H9 (cell line): ENCODE results near the gene NLE1. TPM values are rescaled to one million over a fixed set of nuclear protein-coding genes. Genes with fewer than 3 reads are reported as not detected.

ENCODE experiments used
- DNase-seq: peaks from one replicate; pipeline ENCODE4 v3.0.0-alpha.2; 2017
- H2AFZ ChIP-seq: one replicate; pipeline ENCODE4 v1.6.1; 2013; ENCODE audit warnings: mild to moderate bottlenecking, low read length, control low read depth, moderate library complexity
- H2AK5ac ChIP-seq: 2 replicates; pipeline ENCODE4 v1.6.1; 2013; ENCODE audit warnings: low read length, control low read depth, mixed read lengths; ENCODE audit not compliant: insufficient read length
- H2BK120ac ChIP-seq: one replicate; pipeline ENCODE4 v1.6.1; 2013; ENCODE audit warnings: low read depth, mild to moderate bottlenecking, low read length, control low read depth, inconsistent platforms; ENCODE audit not compliant: poor library complexity, severe bottlenecking
- H2BK12ac ChIP-seq: 2 replicates; pipeline ENCODE4 v1.6.1; 2013; ENCODE audit warnings: low read length, control low read depth, mixed read lengths, low read depth; ENCODE audit not compliant: insufficient read length
- H2BK15ac ChIP-seq: 2 replicates; pipeline ENCODE4 v1.6.1; 2013; ENCODE audit warnings: low read depth, low read length, control low read depth
- H2BK20ac ChIP-seq: one replicate; pipeline ENCODE4 v1.6.1; 2013; ENCODE audit warnings: low read depth, mild to moderate bottlenecking, low read length, control low read depth, inconsistent platforms; ENCODE audit not compliant: poor library complexity, severe bottlenecking
- H2BK5ac ChIP-seq: 2 replicates; pipeline ENCODE4 v1.6.1; 2013; ENCODE audit warnings: low read length, control low read depth, mixed read lengths; ENCODE audit not compliant: insufficient read length
- H3K14ac ChIP-seq: 2 replicates; pipeline ENCODE4 v1.6.1; 2013; ENCODE audit warnings: low read length, control low read depth; ENCODE audit not compliant: insufficient read depth
- H3K18ac ChIP-seq: 2 replicates; pipeline ENCODE4 v1.6.1; 2013; ENCODE audit warnings: low read depth, mild to moderate bottlenecking, mixed read lengths, low read length, control low read depth; ENCODE audit not compliant: insufficient read length
- H3K23ac ChIP-seq: 2 replicates; pipeline ENCODE4 v1.6.1; 2013; ENCODE audit warnings: low read length, control low read depth, mixed read lengths, low read depth; ENCODE audit not compliant: insufficient read length
- H3K23me2 ChIP-seq: 2 replicates; pipeline ENCODE4 v1.6.1; 2013; ENCODE audit warnings: low read depth, mild to moderate bottlenecking, mixed read lengths, low read length, control low read depth; ENCODE audit not compliant: insufficient read length, poor library complexity, severe bottlenecking
- H3K27ac ChIP-seq: 2 replicates; pipeline ENCODE4 v1.5.1; 2013; ENCODE audit warnings: low read length, control low read depth, mixed read lengths, low read depth; ENCODE audit not compliant: insufficient read length
- H3K27me3 ChIP-seq: 2 replicates; pipeline ENCODE4 v1.6.1; 2013; ENCODE audit warnings: low read length, control low read depth, inconsistent platforms; ENCODE audit not compliant: insufficient read depth
- H3K4ac ChIP-seq: 2 replicates; pipeline ENCODE4 v1.6.1; 2013; ENCODE audit warnings: low read depth, mild to moderate bottlenecking, control low read depth, inconsistent platforms, low read length, moderate library complexity
- H3K4me1 ChIP-seq: 2 replicates; pipeline ENCODE4 v1.6.1; 2013; ENCODE audit warnings: low read length, control low read depth, inconsistent platforms; ENCODE audit not compliant: insufficient read depth
- H3K4me2 ChIP-seq: 2 replicates; pipeline ENCODE4 v1.6.1; 2013; ENCODE audit warnings: low read length, control low read depth, mixed read lengths; ENCODE audit not compliant: insufficient read length, insufficient read depth
- H3K56ac ChIP-seq: 2 replicates; pipeline ENCODE4 v1.6.1; 2013; ENCODE audit warnings: low read depth, mild to moderate bottlenecking, mixed read lengths, low read length, control low read depth; ENCODE audit not compliant: insufficient read length
- H3K79me1 ChIP-seq: 2 replicates; pipeline ENCODE4 v1.6.1; 2013; ENCODE audit warnings: low read depth, mild to moderate bottlenecking, moderate library complexity, low read length, control low read depth, inconsistent platforms; ENCODE audit not compliant: insufficient read depth, poor library complexity, severe bottlenecking
- H3K79me2 ChIP-seq: 2 replicates; pipeline ENCODE4 v1.6.1; 2013; ENCODE audit warnings: low read length, control low read depth, inconsistent platforms; ENCODE audit not compliant: insufficient read depth
- H3K9ac ChIP-seq: 2 replicates; pipeline ENCODE4 v1.6.1; 2013; ENCODE audit warnings: low read length, control low read depth, mixed read lengths; ENCODE audit not compliant: insufficient read length; ENCODE audit errors: extremely low read depth
- H3K9me3 ChIP-seq: one replicate; pipeline ENCODE4 v1.6.1; 2013; ENCODE audit warnings: low read depth, low read length, inconsistent platforms; ENCODE audit not compliant: control insufficient read depth
- H3T11ph ChIP-seq: one replicate; pipeline ENCODE4 v1.6.1; 2013; ENCODE audit warnings: mild to moderate bottlenecking, low read length, control low read depth, inconsistent platforms
- H4K20me1 ChIP-seq: one replicate; pipeline ENCODE4 v1.6.1; 2013; ENCODE audit not compliant: control insufficient read depth, insufficient read length, insufficient read depth
- H4K5ac ChIP-seq: 2 replicates; pipeline ENCODE4 v1.6.1; 2013; ENCODE audit warnings: low read depth, mild to moderate bottlenecking, mixed read lengths, low read length, control low read depth; ENCODE audit not compliant: insufficient read length
- H4K8ac ChIP-seq: replicated peaks from 2 replicates; pipeline ENCODE4 v1.6.1; 2013; ENCODE audit warnings: low read length, control low read depth, mixed read lengths, low read depth; ENCODE audit not compliant: insufficient read length
- H4K91ac ChIP-seq: 2 replicates; pipeline ENCODE4 v1.6.1; 2013; ENCODE audit warnings: low read depth, mild to moderate bottlenecking, moderate library complexity, mixed read lengths, low read length, control low read depth; ENCODE audit not compliant: insufficient read length
- H3K27ac Mint-ChIP-seq, 3 experiments: 2 replicates in 2 of 3; 3 replicates in 1 of 3; pipeline ENCODE4 v1.8.0; 2020 to 2021; ENCODE audit warnings: mixed read lengths in 3 of 3, mild to moderate bottlenecking in 1 of 3, moderate library complexity in 1 of 3
- H3K27me3 Mint-ChIP-seq: 2 replicates; pipeline ENCODE4 v1.8.0; 2021; ENCODE audit warnings: low read depth, mild to moderate bottlenecking, moderate library complexity, mixed read lengths
- H3K36me3 Mint-ChIP-seq, 3 experiments: 2 replicates in 2 of 3; 3 replicates in 1 of 3; pipeline ENCODE4 v1.8.0; 2020 to 2021; ENCODE audit warnings: low read depth in 3 of 3, mixed read lengths in 3 of 3; ENCODE audit not compliant: insufficient read depth in 1 of 3
- H3K4me1 Mint-ChIP-seq, 2 experiments: 2 replicates each; pipeline ENCODE4 v1.8.0; 2020; ENCODE audit warnings: mixed read lengths in 2 of 2
- H3K4me3 Mint-ChIP-seq, 2 experiments: 2 replicates in 1 of 2; 3 replicates in 1 of 2; pipeline ENCODE4 v1.8.0; 2020 to 2021; ENCODE audit warnings: mild to moderate bottlenecking in 2 of 2, mixed read lengths in 2 of 2, moderate library complexity in 1 of 2
- H3K9me3 Mint-ChIP-seq, 2 experiments: 2 replicates in 1 of 2; 3 replicates in 1 of 2; pipeline ENCODE4 v1.8.0; 2020; ENCODE audit warnings: mild to moderate bottlenecking in 2 of 2, mixed read lengths in 2 of 2, moderate library complexity in 1 of 2
- CTCF ChIP-seq: fragments of 200-600 bp; sonication (generic); conservative IDR thresholded peaks from 3 replicates; pipeline ENCODE4 v1.8.0; 2021; ENCODE audit warnings: antibody characterized with exemption, mild to moderate bottlenecking
- WGBS: extraction: QIAGEN DNeasy Blood & Tissue Kit; methylation state at CpG from one replicate; pipeline ENCODE4 v1.1.7; 2013; ENCODE audit warnings: missing lambda C conversion rate, low lambda C conversion rate, mixed read lengths; ENCODE audit not compliant: insufficient read length; ENCODE audit errors: extremely low coverage; 5-methylcytosine and 5-hydroxymethylcytosine counted together
- total RNA-seq: library from RNA; stranded (reverse); gene quantifications from 2 replicates; pipeline ENCODE4 v1.2.1, GENCODE V29; 2021

Gene NLE1
- total RNA-seq, 1 experiment from 2014 or later = 43.9 TPM

GRCh38 chr17:35095741-35096140, 46.4 kb downstream of the NLE1 start:
- Histone ChIP-seq H2BK12ac (no peak overlapping the region), H4K91ac (no peak overlapping the region), H3K14ac (no peak overlapping the region), H4K20me1 (no peaks in the 10 kb centered on the region), H3K79me2 (no peaks in the 10 kb centered on the region), H2BK120ac (no peak overlapping the region), H3K23me2 (no peaks in the 10 kb centered on the region), H3K4me2 (no peak overlapping the region), H3K23ac (no peak overlapping the region), H3K9ac (no peak overlapping the region), H3K27me3 (no peaks in the 10 kb centered on the region), H4K8ac (no peak overlapping the region), H3K56ac (no peak overlapping the region), H3K79me1 (no peaks in the 10 kb centered on the region), H3T11ph (no peak overlapping the region), H2BK20ac (no peak overlapping the region), H2BK15ac (no peak overlapping the region), H2BK5ac (no peak overlapping the region), H3K9me3 (no peaks in the 10 kb centered on the region), H2AFZ (no peak overlapping the region), H3K4ac (no peak overlapping the region), H3K27ac (no peak overlapping the region), H3K18ac (no peak overlapping the region), H3K4me1 (no peaks in the 10 kb centered on the region), H2AK5ac (no peak overlapping the region), H4K5ac (no peak overlapping the region)
- H3K36me3 Mint-ChIP-seq = peaks cover 4 to 13% (median 12%) of the 10 kb centered on the region in 3 experiments; a peak in 4 of 7 replicates
- H3K27me3 Mint-ChIP-seq = no peaks in the 10 kb centered on the region
- 0 out of 4 replicates have a peak, but pooled peaks cover 0 to 3% of the 10 kb centered on the region in 2 experiments for H3K4me1 Mint-ChIP-seq
- no peak overlapping the region for H3K4me3 Mint-ChIP-seq
- TF ChIP-seq CTCF = no peak
- H3K27ac Mint-ChIP-seq = no peak overlapping the region
- WGBS = no CpG with 5 or more reads among the region's 1 CpG
- no peaks in the 10 kb centered on the region for H3K9me3 Mint-ChIP-seq
- DNase-seq = no peak
